Retinal pigment epithelial cell (primary cell): Measurements from ENCODE around the gene AMZ2.

Experiments
- DNase-seq: peaks from one replicate; pipeline ENCODE4 v3.0.0-alpha.2; 2010; ENCODE audit warnings: low read depth
- H3K4me3 ChIP-seq: 2 replicates; pipeline ENCODE4 v1.5.1; 2011; ENCODE audit warnings: mild to moderate bottlenecking, low read length, control low read depth, moderate library complexity
- CTCF ChIP-seq: conservative IDR thresholded peaks from 2 replicates; pipeline ENCODE4 v1.5.1; 2011; ENCODE audit warnings: low read depth, low read length, control low read depth, inconsistent platforms

The AMZ2 gene

GRCh38 chr17:68289936-68290267 lies 42.1 kb downstream of the AMZ2 start:
- no peak for TF ChIP-seq CTCF
- peak overlapping the region; percentile 67 for H3K4me3 ChIP-seq
- no peak for DNase-seq

- DNase-seq = no peak
- no peak for TF ChIP-seq CTCF
- peak overlapping the region; percentile 67 for H3K4me3 ChIP-seq
Measured at GRCh38 chr17:68290268-68290954, 42.6 kb downstream of the AMZ2 start.

- DNase-seq = peak; percentile 53
- no peak for TF ChIP-seq CTCF
Measured at GRCh38 chr17:68290955-68291835, 43.4 kb downstream of the AMZ2 start, which contains the start of the genes ARSG and SLC16A6. TSS of gene ARSG (plus strand) at chr17:68291495. CDS start at chr17:68307494, 15,999 bp downstream. TSS of gene SLC16A6 (minus strand) at chr17:68291127. CDS start at chr17:68278320, 12,807 bp downstream.

GRCh38 chr17:68291836-68292688 lies 44.2 kb downstream of the AMZ2 start:
- DNase-seq = no peak
- peak; percentile 31 for TF ChIP-seq CTCF
- H3K4me3 ChIP-seq = peak overlapping the region; percentile 72

More at GRCh38 chr17:68290955-68291835, 43.4 kb downstream of the AMZ2 start, which contains the start of the genes ARSG and SLC16A6:
- H3K4me3 ChIP-seq = peak within 1 kb of the TSS; percentile 72

GRCh38 chr17:68292689-68293040 lies 44.8 kb downstream of the AMZ2 start:
- no peak for TF ChIP-seq CTCF
- DNase-seq = no peak
- H3K4me3 ChIP-seq = peak overlapping the region; percentile 72

- DNase-seq = no peak
- H3K4me3 ChIP-seq = no peak overlapping the region
- no peak for TF ChIP-seq CTCF
Measured at GRCh38 chr17:68293490-68294195, 45.8 kb downstream of the AMZ2 start.
